ENCODE results near the gene PAIP2. TPM values are rescaled to one million over a fixed set of nuclear protein-coding genes. Genes with fewer than 3 reads are reported as not detected.

The PAIP2 gene
- total RNA-seq, 1 experiment from 2014 or later, result 108 TPM

DNA sequence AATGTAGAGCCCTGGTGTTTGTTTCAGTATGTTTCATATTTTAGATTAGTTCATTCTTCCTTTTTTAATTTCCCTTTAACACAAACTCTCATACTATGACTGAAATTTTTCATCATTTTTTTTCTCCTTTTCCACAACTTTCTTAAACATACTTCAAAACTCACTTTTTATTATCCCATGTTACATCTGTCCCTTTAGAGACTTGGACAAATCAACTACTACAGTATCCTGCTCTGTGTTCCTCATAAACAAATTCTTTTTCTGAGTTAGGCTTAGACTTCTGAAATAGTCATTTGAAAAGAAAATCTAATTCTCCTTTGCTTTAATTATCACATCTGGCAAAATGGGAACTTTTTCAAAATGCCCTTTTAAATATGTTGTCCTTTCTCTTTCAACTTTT, 32.9 kb upstream of the PAIP2 start:
- H2AFZ ChIP-seq (ENCODE audit: low read depth, low read length, poor library complexity, severe bottlenecking), result no peak overlapping the region

More for the DNA sequence above, 32.9 kb upstream of the PAIP2 start:
- DNase-seq (ENCODE audit: low read depth, low spot score) (no peak), ATAC-seq (no peak)
- no TSS peak for BruUV-seq (replicated peaks)
- ChIA-PET POLR2A (no interaction called here), RAD21 (ENCODE audit: low non-redundant PET in 1 of 2, low total read pairs in 2 of 2, uncharacterized antibody in 2 of 2, unreplicated experiment in 2 of 2) (no interaction called here), CTCF (no interaction called here)
- intact Hi-C loops (cut with micrococcal nuclease), result no loop called here
- Histone ChIP-seq H3K79me2 (ENCODE audit: insufficient read depth, low read length) (peaks cover 100% of the 10 kb centered on the region), H3K4me3 (replicated peaks in 1 of 2; ENCODE audit: low read depth in 1 of 2, low read length in 2 of 2) (no peak overlapping the region), H3K4me1 (ENCODE audit: control insufficient read depth in 1 of 2, insufficient read depth in 2 of 2, low read length in 2 of 2) (peaks cover 36 to 81% of the 10 kb centered on the region in 2 experiments), H3K36me3 (ENCODE audit: control insufficient read depth in 1 of 2, insufficient read depth in 2 of 2, low read length in 2 of 2) (no peaks in the 10 kb centered on the region), H3K27me3 (ENCODE audit: insufficient read depth, low read length) (no peaks in the 10 kb centered on the region), H3K9me3 (ENCODE audit: control insufficient read depth in 1 of 2, insufficient read depth in 1 of 2, low read depth in 1 of 2, low read length in 2 of 2) (no peaks in the 10 kb centered on the region), H3K9ac (ENCODE audit: low read length) (peak overlapping the region; percentile 22; the same call in 1 of the 2 replicates), H4K20me1 (ENCODE audit: insufficient read depth) (peaks cover 83% of the 10 kb centered on the region), H3K4me2 (ENCODE audit: low read length) (peak overlapping the region; percentile 80), H3K9me2 (ENCODE audit: insufficient read depth) (no peaks in the 10 kb centered on the region), H3K27ac (ENCODE audit: low read depth, low read length) (no peak overlapping the region)
- TF ChIP-seq, protein P1, sequence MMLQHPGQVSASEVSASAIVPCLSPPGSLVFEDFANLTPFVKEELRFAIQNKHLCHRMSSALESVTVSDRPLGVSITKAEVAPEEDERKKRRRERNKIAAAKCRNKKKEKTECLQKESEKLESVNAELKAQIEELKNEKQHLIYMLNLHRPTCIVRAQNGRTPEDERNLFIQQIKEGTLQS (IDR thresholded peaks at IDR 0.05), result no peak
- TF ChIP-seq JUND (IDR thresholded peaks at IDR 0.05) (no peak), YY1 (IDR thresholded peaks at IDR 0.05; ENCODE audit: extremely low read depth, insufficient replicate concordance, low read depth, low read length) (no peak), ELF1 (IDR thresholded peaks at IDR 0.05; ENCODE audit: borderline replicate concordance, low read depth) (no peak), RAD21 (IDR thresholded peaks at IDR 0.05; ENCODE audit: low read depth) (no peak), CBX3 (IDR thresholded peaks at IDR 0.05; ENCODE audit: low read depth) (no peak), TCF7L2 (IDR thresholded peaks at IDR 0.05; ENCODE audit: borderline replicate concordance, extremely low read depth, insufficient read depth, insufficient read length) (no peak), EZH2phosphoT487 (IDR thresholded peaks at IDR 0.05; ENCODE audit: borderline replicate concordance) (no peak), EGR1 (IDR thresholded peaks at IDR 0.05; ENCODE audit: low read depth) (no peak), SIN3A (IDR thresholded peaks at IDR 0.05; ENCODE audit: low read depth) (no peak), CEBPB (IDR thresholded peaks at IDR 0.05; ENCODE audit: low read depth) (no peak), SP1 (IDR thresholded peaks at IDR 0.05; ENCODE audit: low read depth) (no peak), FOSL1 (IDR thresholded peaks at IDR 0.05; ENCODE audit: low read depth) (no peak), EZH2 (IDR thresholded peaks at IDR 0.05) (no peak), REST (IDR thresholded peaks at IDR 0.05; ENCODE audit: low read depth) (no peak), POLR2A (IDR thresholded peaks at IDR 0.05; ENCODE audit: borderline replicate concordance, extremely low read depth, insufficient read depth, insufficient read length) (no peak)
- TF ChIP-seq, protein P2, sequence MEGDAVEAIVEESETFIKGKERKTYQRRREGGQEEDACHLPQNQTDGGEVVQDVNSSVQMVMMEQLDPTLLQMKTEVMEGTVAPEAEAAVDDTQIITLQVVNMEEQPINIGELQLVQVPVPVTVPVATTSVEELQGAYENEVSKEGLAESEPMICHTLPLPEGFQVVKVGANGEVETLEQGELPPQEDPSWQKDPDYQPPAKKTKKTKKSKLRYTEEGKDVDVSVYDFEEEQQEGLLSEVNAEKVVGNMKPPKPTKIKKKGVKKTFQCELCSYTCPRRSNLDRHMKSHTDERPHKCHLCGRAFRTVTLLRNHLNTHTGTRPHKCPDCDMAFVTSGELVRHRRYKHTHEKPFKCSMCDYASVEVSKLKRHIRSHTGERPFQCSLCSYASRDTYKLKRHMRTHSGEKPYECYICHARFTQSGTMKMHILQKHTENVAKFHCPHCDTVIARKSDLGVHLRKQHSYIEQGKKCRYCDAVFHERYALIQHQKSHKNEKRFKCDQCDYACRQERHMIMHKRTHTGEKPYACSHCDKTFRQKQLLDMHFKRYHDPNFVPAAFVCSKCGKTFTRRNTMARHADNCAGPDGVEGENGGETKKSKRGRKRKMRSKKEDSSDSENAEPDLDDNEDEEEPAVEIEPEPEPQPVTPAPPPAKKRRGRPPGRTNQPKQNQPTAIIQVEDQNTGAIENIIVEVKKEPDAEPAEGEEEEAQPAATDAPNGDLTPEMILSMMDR (IDR thresholded peaks at IDR 0.05 in 2 of 3, conservative IDR thresholded peaks at IDR 0.05 in 1 of 3; ENCODE audit: borderline replicate concordance in 1 of 3, insufficient read depth in 1 of 3, low read depth in 2 of 3, low read length in 2 of 3), result no peak
- TF ChIP-seq, protein P3, sequence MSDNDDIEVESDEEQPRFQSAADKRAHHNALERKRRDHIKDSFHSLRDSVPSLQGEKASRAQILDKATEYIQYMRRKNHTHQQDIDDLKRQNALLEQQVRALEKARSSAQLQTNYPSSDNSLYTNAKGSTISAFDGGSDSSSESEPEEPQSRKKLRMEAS (IDR thresholded peaks at IDR 0.05), result no peak

Measured in HCT116 (cell line).